ENCODE data around the gene LIN7A. TPM values are rescaled to one million over a fixed set of nuclear protein-coding genes. Genes with fewer than 3 reads are reported as not detected.

LIN7A gene
- total RNA-seq, 2 donors from 2014 or later: 2.2 to 5.4 TPM

DNA sequence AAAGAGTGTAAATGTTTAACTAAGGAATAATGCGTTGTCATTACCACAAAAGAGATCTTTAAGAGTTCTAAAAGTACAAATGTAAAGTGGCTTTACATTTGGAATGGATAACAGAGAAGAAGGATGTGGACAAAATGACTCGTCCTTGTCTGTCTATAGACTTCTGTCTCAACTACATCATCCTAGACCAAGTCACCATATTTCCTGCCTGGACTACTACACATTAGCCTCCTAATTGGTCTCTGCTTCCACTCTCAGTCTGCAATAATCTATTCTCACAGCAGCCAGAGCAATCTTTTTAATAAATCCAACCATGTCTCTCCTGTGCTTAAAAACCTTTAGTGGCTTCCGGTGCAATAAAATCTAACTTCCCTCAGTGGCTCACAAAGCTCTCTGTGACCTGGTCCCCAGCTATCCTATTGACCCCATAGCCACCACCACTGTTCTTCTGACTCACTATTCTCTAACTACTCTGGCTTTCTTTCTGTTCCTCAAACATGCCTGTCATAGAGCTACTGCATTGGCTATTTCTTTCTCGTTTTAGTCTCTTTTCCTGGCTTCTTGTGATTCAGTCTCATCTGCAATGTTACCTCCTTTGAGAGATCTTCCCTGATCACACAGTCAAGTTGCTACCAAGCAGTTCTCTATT lies 130.0 kb downstream of the LIN7A start:
- Histone ChIP-seq H3K36me3 (no peaks in the 10 kb centered on the region), H3K4me1 (replicated peaks) (no peaks in the 10 kb centered on the region), H3K27me3 (replicated peaks; ENCODE audit: insufficient read depth) (no peaks in the 10 kb centered on the region), H3K4me3 (no peak overlapping the region), H3K9me3 (no peaks in the 10 kb centered on the region), H3K27ac (no peak overlapping the region)
- 89% methylated on average over 4 of the region's 4 CpGs for WGBS
- intact Hi-C loops (cut with DNase I): no loop called here
- no peak for DNase-seq (ENCODE audit: low spot score)
- TF ChIP-seq, protein P1, sequence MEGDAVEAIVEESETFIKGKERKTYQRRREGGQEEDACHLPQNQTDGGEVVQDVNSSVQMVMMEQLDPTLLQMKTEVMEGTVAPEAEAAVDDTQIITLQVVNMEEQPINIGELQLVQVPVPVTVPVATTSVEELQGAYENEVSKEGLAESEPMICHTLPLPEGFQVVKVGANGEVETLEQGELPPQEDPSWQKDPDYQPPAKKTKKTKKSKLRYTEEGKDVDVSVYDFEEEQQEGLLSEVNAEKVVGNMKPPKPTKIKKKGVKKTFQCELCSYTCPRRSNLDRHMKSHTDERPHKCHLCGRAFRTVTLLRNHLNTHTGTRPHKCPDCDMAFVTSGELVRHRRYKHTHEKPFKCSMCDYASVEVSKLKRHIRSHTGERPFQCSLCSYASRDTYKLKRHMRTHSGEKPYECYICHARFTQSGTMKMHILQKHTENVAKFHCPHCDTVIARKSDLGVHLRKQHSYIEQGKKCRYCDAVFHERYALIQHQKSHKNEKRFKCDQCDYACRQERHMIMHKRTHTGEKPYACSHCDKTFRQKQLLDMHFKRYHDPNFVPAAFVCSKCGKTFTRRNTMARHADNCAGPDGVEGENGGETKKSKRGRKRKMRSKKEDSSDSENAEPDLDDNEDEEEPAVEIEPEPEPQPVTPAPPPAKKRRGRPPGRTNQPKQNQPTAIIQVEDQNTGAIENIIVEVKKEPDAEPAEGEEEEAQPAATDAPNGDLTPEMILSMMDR (IDR thresholded peaks at IDR 0.05): no peak
- TF ChIP-seq POLR2AphosphoS5 (IDR thresholded peaks at IDR 0.05) (no peak), POLR2A (IDR thresholded peaks at IDR 0.05) (no peak)

DNA sequence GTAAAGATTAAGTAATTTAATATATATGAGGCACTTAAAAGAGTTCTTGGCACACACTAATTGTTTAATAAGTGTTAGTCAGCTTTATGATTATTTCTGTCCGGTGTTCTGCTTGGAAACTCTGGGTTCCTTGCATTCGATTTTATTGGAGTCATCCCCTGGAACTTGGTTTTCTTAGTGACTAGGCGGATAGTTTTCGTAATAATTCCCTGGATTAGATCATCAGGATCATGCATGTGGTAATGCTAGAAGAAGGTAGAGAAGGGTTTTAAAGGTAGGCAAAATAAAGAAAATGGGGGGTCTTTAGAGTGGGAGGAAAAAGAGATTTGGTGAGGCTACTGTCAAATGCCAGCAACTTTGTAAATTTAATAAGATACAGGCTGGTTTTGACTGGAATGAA lies 132.6 kb downstream of the LIN7A start:
- TF ChIP-seq POLR2A (IDR thresholded peaks at IDR 0.05): no peak
- no peak for TF ChIP-seq POLR2AphosphoS5 (IDR thresholded peaks at IDR 0.05)
- TF ChIP-seq, protein P1 (IDR thresholded peaks at IDR 0.05): no peak

GRCh38 chr12:80802652-80803400 lies 134.9 kb downstream of the LIN7A start:
- TF ChIP-seq POLR2A (IDR thresholded peaks at IDR 0.05): no peak
- intact Hi-C loops (cut with DNase I): no loop called here
- Histone ChIP-seq H3K27ac (no peak overlapping the region), H3K4me3 (no peak overlapping the region), H3K27me3 (replicated peaks; ENCODE audit: insufficient read depth) (no peaks in the 10 kb centered on the region), H3K36me3 (no peaks in the 10 kb centered on the region), H3K4me1 (replicated peaks) (no peaks in the 10 kb centered on the region), H3K9me3 (no peaks in the 10 kb centered on the region)
- 89% methylated on average over 3 of the region's 3 CpGs for WGBS
- DNase-seq (ENCODE audit: low spot score): no peak

More for the DNA sequence above, 132.6 kb downstream of the LIN7A start:
- DNase-seq (ENCODE audit: low spot score): no peak
- intact Hi-C loops (cut with DNase I): no loop called here
- 84% methylated on average over 4 of the region's 4 CpGs for WGBS
- Histone ChIP-seq H3K36me3 (no peaks in the 10 kb centered on the region), H3K27me3 (replicated peaks; ENCODE audit: insufficient read depth) (no peaks in the 10 kb centered on the region), H3K27ac (no peak overlapping the region), H3K4me1 (replicated peaks) (no peaks in the 10 kb centered on the region), H3K4me3 (no peak overlapping the region), H3K9me3 (no peaks in the 10 kb centered on the region)

DNA sequence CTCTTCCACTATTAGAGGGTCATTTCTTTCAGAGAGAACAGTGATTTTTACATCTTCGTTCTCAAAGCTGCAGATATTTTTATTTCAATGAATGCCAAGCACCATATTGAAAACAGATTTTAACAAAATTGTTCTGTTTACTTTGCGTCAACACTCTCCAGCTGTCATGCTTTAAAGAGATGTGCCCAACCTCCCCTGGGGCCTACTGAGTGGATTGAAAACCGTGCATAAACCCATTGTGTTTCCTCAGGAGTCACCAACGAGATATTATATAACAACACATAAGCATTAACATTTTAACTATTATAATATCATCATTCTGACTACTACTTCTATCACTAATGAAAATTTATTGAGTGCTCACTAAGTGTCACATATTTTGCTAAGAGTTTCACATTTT lies 139.5 kb downstream of the LIN7A start:
- Histone ChIP-seq H3K4me1 (replicated peaks) (no peaks in the 10 kb centered on the region), H3K9me3 (no peaks in the 10 kb centered on the region), H3K36me3 (no peaks in the 10 kb centered on the region), H3K4me3 (no peak overlapping the region), H3K27ac (no peak overlapping the region), H3K27me3 (replicated peaks; ENCODE audit: insufficient read depth) (no peaks in the 10 kb centered on the region)
- intact Hi-C loops (cut with DNase I): no loop called here
- no peak for DNase-seq (ENCODE audit: low spot score)
- WGBS: 73% methylated on average over 4 of the region's 4 CpGs
- TF ChIP-seq POLR2AphosphoS5 (IDR thresholded peaks at IDR 0.05): no peak
- no peak for TF ChIP-seq POLR2A (IDR thresholded peaks at IDR 0.05)
- TF ChIP-seq, protein P1 (IDR thresholded peaks at IDR 0.05): no peak

- no peak for TF ChIP-seq POLR2AphosphoS5 (IDR thresholded peaks at IDR 0.05)
- TF ChIP-seq POLR2A (IDR thresholded peaks at IDR 0.05): no peak
- TF ChIP-seq, protein P1 (IDR thresholded peaks at IDR 0.05): no peak
- H3K9me3 ChIP-seq: no peaks in the 10 kb centered on the region
- 14% methylated on average over 1 of the region's 1 CpG for whole genome bisulfite sequencing
- H3K4me1 ChIP-seq (replicated peaks): no peaks in the 10 kb centered on the region
- intact Hi-C loops (cut with DNase I): no loop called here
- H3K4me3 ChIP-seq: no peak overlapping the region
- no peaks in the 10 kb centered on the region for H3K27me3 ChIP-seq (replicated peaks; ENCODE audit: insufficient read depth)
- DNase-seq (ENCODE audit: low spot score): no peak
- H3K27ac ChIP-seq: no peak overlapping the region
- H3K36me3 ChIP-seq: no peaks in the 10 kb centered on the region
Measured at GRCh38 chr12:80794551-80794950, 143.2 kb downstream of the LIN7A start.
